B cell (primary cell): ENCODE results near the gene PRAME. TPM values are rescaled to one million over a fixed set of nuclear protein-coding genes. Genes with fewer than 3 reads are reported as not detected.

ENCODE experiments used
- ATAC-seq: fragments of 200-7000 bp; cut with Tn5 transposase; one replicate; pipeline ENCODE4 v1.10.0; 2021; ENCODE audit warnings: low read depth, mild to moderate bottlenecking, moderate number of reproducible peaks, moderate library complexity
- CTCF ChIA-PET: fragments of 350-600 bp; sonication (Branson Sonifier 250); formaldehyde crosslinking; loops from one replicate; lab custom pipeline; 2021; ENCODE audit warnings: antibody characterized with exemption, inconsistent platforms; lab: Charles Lee
- POLR2A ChIA-PET: fragments of 350-600 bp; sonication (Branson Sonifier 250); formaldehyde crosslinking; loops from one replicate; lab custom pipeline; 2021; ENCODE audit warnings: antibody characterized with exemption; lab: Charles Lee
- DNase-seq: peaks from one replicate; pipeline ENCODE4 v3.0.0; 2013
- H2AFZ ChIP-seq: 2 replicates; pipeline ENCODE4 v1.6.1; 2012; ENCODE audit warnings: mild to moderate bottlenecking, low read depth, low read length; ENCODE audit not compliant: insufficient read depth, poor library complexity, severe bottlenecking
- H3K27ac ChIP-seq, 2 donors: 1 replicate in 1 of 2; 2 replicates in 1 of 2; pipeline ENCODE4 v1.5.1; 2012 to 2013; ENCODE audit warnings: low read length in 2 of 2, mild to moderate bottlenecking in 2 of 2, moderate library complexity in 1 of 2
- H3K27me3 ChIP-seq, 4 experiments: fragments of 200-600 bp in 1 of 4; sonication (generic) in 1 of 4; replicated peaks in 1 of 4; 1 replicate in 2 of 4; 2 replicates in 2 of 4; pipeline versions ENCODE4 v1.6.1 to v1.7.0; 2013 to 2016; ENCODE audit warnings: low read length in 3 of 4, mild to moderate bottlenecking in 2 of 4, mixed read lengths in 1 of 4, moderate library complexity in 1 of 4; ENCODE audit not compliant: insufficient read depth in 4 of 4, control insufficient read depth in 3 of 4; ENCODE audit errors: control extremely low read depth in 1 of 4
- H3K36me3 ChIP-seq, 2 experiments: replicated peaks in 1 of 2; 1 replicate in 1 of 2; 2 replicates in 1 of 2; pipeline versions ENCODE4 v1.6.1 to v1.7.1; 2013; ENCODE audit warnings: low read length in 1 of 2; ENCODE audit not compliant: insufficient read depth in 2 of 2, control insufficient read depth in 1 of 2; ENCODE audit errors: control extremely low read depth in 1 of 2, extremely low read depth in 1 of 2
- H3K4me1 ChIP-seq, 2 donors: fragments of 200-600 bp in 1 of 2; sonication (generic) in 1 of 2; 1 replicate in 1 of 2; 2 replicates in 1 of 2; pipeline versions ENCODE4 v1.5.1 to v1.6.1; 2013 to 2017; ENCODE audit warnings: low read length in 2 of 2; ENCODE audit not compliant: control insufficient read depth in 2 of 2, insufficient read depth in 2 of 2
- H3K4me2 ChIP-seq: replicated peaks from 2 replicates; pipeline ENCODE3; 2012; ENCODE audit warnings: mild to moderate bottlenecking, low read depth, low read length; ENCODE audit not compliant: poor library complexity, severe bottlenecking
- H3K4me3 ChIP-seq, 5 experiments: fragments of 200-600 bp in 1 of 5; sonication (generic) in 1 of 5; 1 replicate in 3 of 5; 2 replicates in 2 of 5; pipeline versions ENCODE4 v1.5.1 to v1.7.0; 2011 to 2016; ENCODE audit warnings: low read length in 4 of 5, mild to moderate bottlenecking in 4 of 5, low read depth in 2 of 5, control low read depth in 1 of 5, moderate library complexity in 1 of 5; ENCODE audit not compliant: insufficient read depth in 1 of 5; ENCODE audit errors: control extremely low read depth in 1 of 5, extremely low read depth in 1 of 5
- H3K79me2 ChIP-seq: fragments of 200-600 bp; sonication (generic); one replicate; pipeline ENCODE4 v1.6.0; 2016; ENCODE audit warnings: low read length; ENCODE audit not compliant: control insufficient read depth, insufficient read depth
- H3K9ac ChIP-seq: fragments of 200-600 bp; sonication (generic); 2 replicates; pipeline ENCODE4 v1.6.1; 2017; ENCODE audit warnings: mild to moderate bottlenecking, low read length, moderate library complexity
- H3K9me3 ChIP-seq, 3 donors: one replicate each; pipeline versions ENCODE4 v1.6.1 to v1.7.1; 2013; ENCODE audit warnings: low read length in 2 of 3; ENCODE audit not compliant: control insufficient read depth in 2 of 3, insufficient read depth in 1 of 3; ENCODE audit errors: control extremely low read depth in 1 of 3
- H4K20me1 ChIP-seq: 2 replicates; pipeline ENCODE4 v1.6.0; 2012; ENCODE audit warnings: mild to moderate bottlenecking, low read length; ENCODE audit not compliant: insufficient read depth, control insufficient read depth, poor library complexity, severe bottlenecking
- H3K27ac Mint-ChIP-seq: one replicate; pipeline ENCODE4 v1.8.0; 2021; ENCODE audit warnings: mixed read lengths
- H3K27me3 Mint-ChIP-seq: one replicate; pipeline ENCODE4 v1.8.0; 2021; ENCODE audit warnings: mixed read lengths
- H3K4me1 Mint-ChIP-seq: one replicate; pipeline ENCODE4 v1.8.0; 2021; ENCODE audit warnings: mixed read lengths
- H3K4me3 Mint-ChIP-seq: one replicate; pipeline ENCODE4 v1.8.0; 2021; ENCODE audit warnings: mixed read lengths
- H3K9me3 Mint-ChIP-seq: one replicate; pipeline ENCODE4 v1.8.0; 2022; ENCODE audit warnings: mixed read lengths; ENCODE audit not compliant: insufficient read depth
- CTCF ChIP-seq: fragments of 200-600 bp; IDR thresholded peaks from one replicate; pipeline ENCODE4 v1.8.0; 2022; ENCODE audit warnings: antibody characterized with exemption, mild to moderate bottlenecking
- EZH2 ChIP-seq: IDR thresholded peaks from 2 replicates; pipeline ENCODE4 v1.6.1; 2012; ENCODE audit warnings: borderline replicate concordance, low read depth, mild to moderate bottlenecking, moderate library complexity, low read length; ENCODE audit not compliant: insufficient read depth, poor library complexity, severe bottlenecking
- WGBS: methylation state at CpG from one replicate; pipeline ENCODE4 v1.1.5; 2013; ENCODE audit warnings: missing lambda C conversion rate; ENCODE audit not compliant: insufficient coverage; 5-methylcytosine and 5-hydroxymethylcytosine counted together
- intact Hi-C: fragments of 100-400 bp; cut with micrococcal nuclease; formaldehyde crosslinking; loops from one replicate; pipeline ENCODE4 v1.10.0; 2022
- polyA plus RNA-seq: library from polyadenylated mRNA; depleted of rRNA; stranded (reverse); fragments of >200 nt; gene quantifications from 2 replicates; pipeline ENCODE4 v1.2.3, GENCODE V29; 2012
- total RNA-seq, 2 donors: library from RNA; stranded (reverse); fragments of 120-200 nt in 1 of 2; gene quantifications; 1 replicate in 1 of 2; 2 replicates in 1 of 2; pipeline versions ENCODE4 v1.2.3 to v1.2.4, GENCODE V29; 2013 to 2022

PRAME gene
- total and polyA plus RNA-seq, 2 donors (not counting 1 experiment from before 2014, with no cell fraction given) = 0.63 TPM; not detected in 1

GRCh38 chr22:22508274-22509176 is 50.5 kb downstream of the PRAME start, which contains the start of gene ZNF280B:
TSS of gene ZNF280B (minus strand) at chr22:22508742. CDS start at chr22:22489398, 19,344 bp downstream.
- WGBS = 3% methylated on average over 71 of the region's 72 CpGs
- intact Hi-C loops = loop anchor here (5.0 kb wide), 1 partner anchor 56 kb away; no protein-coding TSS in a partner anchor
- Histone ChIP-seq H3K4me2 (peak within 1 kb of the TSS; percentile 94), H3K9ac (peak within 1 kb of the TSS; percentile 79), H3K9me3 (peaks cover 0 to 8% (median 5%) of the 10 kb centered on the region in 3 donors), H3K27me3 (peaks cover 0 to 1% (median 0%) of the 10 kb centered on the region in 4 experiments), H2AFZ (peak within 1 kb of the TSS; percentile 96), H3K4me1 (peaks cover 7 to 16% of the 10 kb centered on the region in 2 donors), H3K79me2 (no peaks in the 10 kb centered on the region), H3K27ac (peak within 1 kb of the TSS in 1 of 2 donors; percentile 67), H3K36me3 (peaks cover 0 to 8% of the 10 kb centered on the region in 2 experiments), H4K20me1 (no peaks in the 10 kb centered on the region), H3K4me3 (peak within 1 kb of the TSS; percentile 4 to 80 (median 73))
- ATAC-seq = peak; percentile 99
- CTCF ChIA-PET = interaction anchor here (0.7 to 2.4 kb wide), 16 partner anchors 11 to 1289 kb away, joined by 3 to 12 read pairs (median 3); no protein-coding TSS in a partner anchor
- Mint-ChIP-seq H3K4me1 (peaks cover 10% of the 10 kb centered on the region), H3K27me3 (peaks cover 2% of the 10 kb centered on the region), H3K27ac (peak within 1 kb of the TSS; percentile 59), H3K4me3 (peak within 1 kb of the TSS; percentile 71), H3K9me3 (peaks cover 2% of the 10 kb centered on the region)
- peak; percentile 91 for DNase-seq
- peak; percentile 71 for TF ChIP-seq CTCF
- no peak for TF ChIP-seq EZH2
- POLR2A ChIA-PET = no interaction called here
